Tibial artery (tissue), 4 donors: Measurements from ENCODE around the gene SLAMF7.

ENCODE experiments used
- DNase-seq, 2 donors: peaks; one replicate each; pipeline ENCODE4 v3.0.0-alpha.2; 2019
- H3K27ac ChIP-seq, 2 donors: fragments of 200-600 bp; sonication (generic) in 1 of 2; 1 replicate in 1 of 2; 2 replicates in 1 of 2; pipeline ENCODE4 v1.5.1; 2018 to 2019; ENCODE audit warnings: mild to moderate bottlenecking in 1 of 2
- H3K27me3 ChIP-seq, 2 donors: fragments of 200-600 bp; sonication (generic) in 1 of 2; one replicate each; pipeline versions ENCODE4 v1.5.1 to v1.6.0; 2016 to 2019
- H3K36me3 ChIP-seq, 3 donors: fragments of 200-600 bp; sonication (generic) in 2 of 3; one replicate each; pipeline ENCODE4 v1.5.1; 2016 to 2019; ENCODE audit warnings: mild to moderate bottlenecking in 2 of 3
- H3K4me1 ChIP-seq, 4 donors: fragments of 200-600 bp; sonication (generic) in 2 of 4; 1 replicate in 3 of 4; 2 replicates in 1 of 4; pipeline ENCODE4 v1.5.1; 2016 to 2019
- H3K4me3 ChIP-seq, 2 donors: fragments of 200-600 bp; sonication (generic) in 1 of 2; 1 replicate in 1 of 2; 2 replicates in 1 of 2; pipeline ENCODE4 v1.5.1; 2018 to 2019; ENCODE audit warnings: mild to moderate bottlenecking in 2 of 2
- H3K9me3 ChIP-seq, 3 donors: fragments of 200-600 bp; sonication (generic) in 1 of 3; one replicate each; pipeline ENCODE4 v1.5.1; 2016 to 2019
- intact Hi-C: fragments of 100-400 bp; cut with DNase I; formaldehyde crosslinking; loops from one replicate; pipeline ENCODE4 v1.15.0; 2023; ENCODE audit warnings: low total_unique reads
- TF ChIP-seq, protein P1 (sequence below), 2 experiments: fragments of 200-600 bp in 1 of 2; fragments of 450-650 bp in 1 of 2; IDR thresholded peaks; one replicate each; pipeline ENCODE4 v1.5.1; 2017 to 2019; ENCODE audit warnings: antibody characterized with exemption in 2 of 2, mild to moderate bottlenecking in 1 of 2, moderate library complexity in 1 of 2

The SLAMF7 gene

DNA sequence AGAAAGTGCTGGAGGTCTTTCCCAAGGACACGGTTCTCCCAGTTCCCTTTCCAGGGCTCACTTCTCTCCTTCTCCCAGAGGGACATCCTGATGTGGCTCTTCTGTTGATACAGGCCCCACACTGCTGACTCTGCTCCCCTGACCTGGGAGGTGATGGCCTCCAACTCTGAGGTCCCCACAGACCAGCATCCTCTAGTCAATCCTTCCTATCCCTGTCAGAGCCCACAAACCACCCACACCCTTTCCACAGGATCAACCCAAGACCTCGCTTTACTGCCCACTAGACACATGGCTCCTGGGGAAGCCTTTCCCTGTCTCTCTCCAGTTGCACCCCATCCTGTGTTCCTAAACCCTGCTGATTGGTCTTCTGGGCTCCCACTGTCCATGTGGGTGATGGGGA lies 11.6 kb downstream of the SLAMF7 start:
- intact Hi-C loops = no loop called here
- Histone ChIP-seq H3K27ac (no peak overlapping the region), H3K4me1 (no peaks in the 10 kb centered on the region), H3K9me3 (no peaks in the 10 kb centered on the region), H3K36me3 (no peaks in the 10 kb centered on the region), H3K27me3 (no peaks in the 10 kb centered on the region), H3K4me3 (no peak overlapping the region)
- TF ChIP-seq, protein P1, sequence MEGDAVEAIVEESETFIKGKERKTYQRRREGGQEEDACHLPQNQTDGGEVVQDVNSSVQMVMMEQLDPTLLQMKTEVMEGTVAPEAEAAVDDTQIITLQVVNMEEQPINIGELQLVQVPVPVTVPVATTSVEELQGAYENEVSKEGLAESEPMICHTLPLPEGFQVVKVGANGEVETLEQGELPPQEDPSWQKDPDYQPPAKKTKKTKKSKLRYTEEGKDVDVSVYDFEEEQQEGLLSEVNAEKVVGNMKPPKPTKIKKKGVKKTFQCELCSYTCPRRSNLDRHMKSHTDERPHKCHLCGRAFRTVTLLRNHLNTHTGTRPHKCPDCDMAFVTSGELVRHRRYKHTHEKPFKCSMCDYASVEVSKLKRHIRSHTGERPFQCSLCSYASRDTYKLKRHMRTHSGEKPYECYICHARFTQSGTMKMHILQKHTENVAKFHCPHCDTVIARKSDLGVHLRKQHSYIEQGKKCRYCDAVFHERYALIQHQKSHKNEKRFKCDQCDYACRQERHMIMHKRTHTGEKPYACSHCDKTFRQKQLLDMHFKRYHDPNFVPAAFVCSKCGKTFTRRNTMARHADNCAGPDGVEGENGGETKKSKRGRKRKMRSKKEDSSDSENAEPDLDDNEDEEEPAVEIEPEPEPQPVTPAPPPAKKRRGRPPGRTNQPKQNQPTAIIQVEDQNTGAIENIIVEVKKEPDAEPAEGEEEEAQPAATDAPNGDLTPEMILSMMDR (IDR thresholded peaks at IDR 0.05) = no peak
- DNase-seq = no peak

DNA sequence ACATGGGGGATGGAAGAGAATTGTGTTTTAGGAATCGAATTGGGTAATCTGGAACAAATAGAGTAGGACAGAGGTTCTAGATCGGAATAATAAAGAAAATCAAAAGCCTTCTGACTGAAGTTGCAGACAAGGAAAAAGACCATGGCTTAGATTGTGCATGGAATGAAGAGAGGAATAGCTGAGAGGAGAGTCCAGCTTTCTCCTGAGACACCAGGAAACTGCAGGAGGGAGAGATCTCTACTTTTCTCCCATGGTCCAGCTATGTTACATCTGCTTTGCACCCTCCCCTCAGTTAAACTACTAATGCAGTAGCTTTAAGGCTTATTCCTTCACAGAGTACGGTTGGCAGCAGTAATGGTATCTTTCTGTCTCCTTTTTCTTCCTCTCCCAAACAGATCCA lies 13.4 kb downstream of the SLAMF7 start:
- Histone ChIP-seq H3K4me3 (no peak overlapping the region), H3K4me1 (no peaks in the 10 kb centered on the region), H3K27ac (no peak overlapping the region), H3K9me3 (no peaks in the 10 kb centered on the region), H3K36me3 (no peaks in the 10 kb centered on the region), H3K27me3 (no peaks in the 10 kb centered on the region)
- intact Hi-C loops = no loop called here
- TF ChIP-seq, protein P1 (IDR thresholded peaks at IDR 0.05) = no peak
- no peak for DNase-seq

DNA sequence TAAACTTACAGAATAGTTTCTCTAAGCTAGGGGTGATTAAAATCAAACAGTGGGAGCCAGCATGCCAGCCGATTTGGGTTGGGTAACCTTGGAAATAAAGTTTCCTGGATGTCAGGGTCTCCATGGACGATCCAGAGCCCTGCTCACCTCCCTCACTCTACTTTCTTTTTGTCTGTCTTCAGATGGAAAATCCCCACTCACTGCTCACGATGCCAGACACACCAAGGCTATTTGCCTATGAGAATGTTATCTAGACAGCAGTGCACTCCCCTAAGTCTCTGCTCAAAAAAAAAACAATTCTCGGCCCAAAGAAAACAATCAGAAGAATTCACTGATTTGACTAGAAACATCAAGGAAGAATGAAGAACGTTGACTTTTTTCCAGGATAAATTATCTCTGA lies 13.9 kb downstream of the SLAMF7 start:
- H3K4me1 ChIP-seq = no peaks in the 10 kb centered on the region
- TF ChIP-seq, protein P1 (IDR thresholded peaks at IDR 0.05) = no peak
- no peak for DNase-seq
- no peaks in the 10 kb centered on the region for H3K27me3 ChIP-seq
- H3K4me3 ChIP-seq = no peak overlapping the region
- intact Hi-C loops = no loop called here
- H3K36me3 ChIP-seq = no peaks in the 10 kb centered on the region
- no peak overlapping the region for H3K27ac ChIP-seq
- H3K9me3 ChIP-seq = no peaks in the 10 kb centered on the region

DNA sequence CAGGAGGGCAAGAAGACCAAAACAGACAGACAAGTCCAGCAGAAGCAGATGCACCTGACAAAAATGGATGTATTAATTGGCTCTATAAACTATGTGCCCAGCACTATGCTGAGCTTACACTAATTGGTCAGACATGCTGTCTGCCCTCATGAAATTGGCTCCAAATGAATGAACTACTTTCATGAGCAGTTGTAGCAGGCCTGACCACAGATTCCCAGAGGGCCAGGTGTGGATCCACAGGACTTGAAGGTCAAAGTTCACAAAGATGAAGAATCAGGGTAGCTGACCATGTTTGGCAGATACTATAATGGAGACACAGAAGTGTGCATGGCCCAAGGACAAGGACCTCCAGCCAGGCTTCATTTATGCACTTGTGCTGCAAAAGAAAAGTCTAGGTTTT lies 14.5 kb downstream of the SLAMF7 start:
- DNase-seq = no peak
- no peak overlapping the region for H3K27ac ChIP-seq
- no peaks in the 10 kb centered on the region for H3K36me3 ChIP-seq
- H3K9me3 ChIP-seq = no peaks in the 10 kb centered on the region
- H3K4me3 ChIP-seq = no peak overlapping the region
- intact Hi-C loops = no loop called here
- no peaks in the 10 kb centered on the region for H3K4me1 ChIP-seq
- TF ChIP-seq, protein P1 (IDR thresholded peaks at IDR 0.05) = no peak
- H3K27me3 ChIP-seq = no peaks in the 10 kb centered on the region

DNA sequence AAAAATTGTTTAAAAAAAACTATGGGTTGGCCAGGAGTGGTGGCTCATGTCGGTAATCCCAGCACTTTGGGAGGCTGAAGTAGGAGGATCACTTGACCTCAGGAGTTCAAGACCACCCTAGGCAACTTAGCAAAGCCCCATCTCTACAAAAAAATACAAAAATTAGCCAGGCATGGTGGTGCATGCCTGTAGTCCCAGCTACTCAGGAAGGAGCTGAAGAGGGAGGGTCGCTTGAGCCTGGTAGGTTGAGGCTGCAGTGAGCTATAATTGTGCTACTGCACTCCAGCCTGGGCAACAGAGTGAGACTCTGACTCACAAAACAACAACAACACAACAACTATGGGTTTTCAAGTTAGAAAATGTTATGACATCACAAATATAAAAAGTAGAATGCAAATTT lies 16.4 kb downstream of the SLAMF7 start:
- Histone ChIP-seq H3K9me3 (no peaks in the 10 kb centered on the region), H3K36me3 (no peaks in the 10 kb centered on the region), H3K27me3 (no peaks in the 10 kb centered on the region), H3K4me1 (no peaks in the 10 kb centered on the region), H3K27ac (no peak overlapping the region), H3K4me3 (no peak overlapping the region)
- intact Hi-C loops = no loop called here
- no peak for DNase-seq
- TF ChIP-seq, protein P1 (IDR thresholded peaks at IDR 0.05) = no peak
